Measurements from ENCODE around the gene MS4A10. TPM values are rescaled to one million over a fixed set of nuclear protein-coding genes. Genes with fewer than 3 reads are reported as not detected.

The MS4A10 gene
- total and polyA plus RNA-seq, 9 of the 15 experiments (the other 6 are each of a cell fraction or from before 2014, with no cell fraction given), result not detected

DNA sequence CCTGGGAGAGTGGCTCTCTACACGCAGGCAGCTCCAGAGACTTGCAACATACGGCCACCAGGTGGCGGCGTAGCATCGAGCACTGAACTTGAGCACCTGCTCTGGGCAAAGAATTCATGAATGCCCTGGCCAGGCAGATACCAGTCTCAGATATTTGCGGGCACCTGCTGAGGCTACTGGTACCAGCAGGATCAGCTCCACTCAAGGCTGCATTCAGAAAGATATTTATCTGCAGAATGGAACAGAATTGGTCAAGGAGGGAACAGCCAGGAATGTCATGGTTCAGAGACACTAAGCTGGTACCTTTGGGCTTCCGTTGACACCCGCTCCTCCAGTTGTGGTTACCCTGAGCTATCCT, 46.0 kb downstream of the MS4A10 start (continued):
- TF ChIP-seq HDGF (IDR thresholded peaks at IDR 0.05) (no peak), ETS2 (tag; IDR thresholded peaks at IDR 0.05; ENCODE audit: borderline replicate concordance, poor library complexity, severe bottlenecking) (no peak), ZFPM2 (CRISPR knock-in tag; IDR thresholded peaks at IDR 0.05) (no peak), KDM5B (IDR thresholded peaks at IDR 0.05; ENCODE audit: insufficient replicate concordance, low read depth, low read length) (no peak), PKNOX1 (IDR thresholded peaks at IDR 0.05) (no peak), RBM15 (IDR thresholded peaks at IDR 0.05; ENCODE audit: insufficient read depth, low read length) (no peak), ELK3 (CRISPR knock-in tag; IDR thresholded peaks at IDR 0.05) (no peak), CBX1 (IDR thresholded peaks at IDR 0.05; ENCODE audit: low read depth) (no peak), ZNF699 (CRISPR knock-in tag; IDR thresholded peaks at IDR 0.05; ENCODE audit: insufficient replicate concordance) (no peak), ZC3H8 (IDR thresholded peaks at IDR 0.05) (no peak), ZNF431 (CRISPR knock-in tag; IDR thresholded peaks at IDR 0.05) (no peak), ZFP91 (CRISPR knock-in tag; IDR thresholded peaks at IDR 0.05) (no peak), KLF6 (CRISPR knock-in tag; IDR thresholded peaks at IDR 0.05; ENCODE audit: borderline replicate concordance) (no peak), CREM (IDR thresholded peaks at IDR 0.05; ENCODE audit: low read depth) (0 out of 2 replicates have a peak, but pooled peaks have one; percentile 28), ZNF217 (CRISPR knock-in tag; IDR thresholded peaks at IDR 0.05) (no peak), TEAD1 (CRISPR knock-in tag; IDR thresholded peaks at IDR 0.05) (peak in 1 of 2 experiments; percentile 43; a peak in 1 of 4 replicates), HSF4 (CRISPR knock-in tag; IDR thresholded peaks at IDR 0.05; ENCODE audit: borderline replicate concordance) (no peak), ZNF830 (CRISPR knock-in tag; IDR thresholded peaks at IDR 0.05) (no peak)
- TF ChIP-seq, protein P1, sequence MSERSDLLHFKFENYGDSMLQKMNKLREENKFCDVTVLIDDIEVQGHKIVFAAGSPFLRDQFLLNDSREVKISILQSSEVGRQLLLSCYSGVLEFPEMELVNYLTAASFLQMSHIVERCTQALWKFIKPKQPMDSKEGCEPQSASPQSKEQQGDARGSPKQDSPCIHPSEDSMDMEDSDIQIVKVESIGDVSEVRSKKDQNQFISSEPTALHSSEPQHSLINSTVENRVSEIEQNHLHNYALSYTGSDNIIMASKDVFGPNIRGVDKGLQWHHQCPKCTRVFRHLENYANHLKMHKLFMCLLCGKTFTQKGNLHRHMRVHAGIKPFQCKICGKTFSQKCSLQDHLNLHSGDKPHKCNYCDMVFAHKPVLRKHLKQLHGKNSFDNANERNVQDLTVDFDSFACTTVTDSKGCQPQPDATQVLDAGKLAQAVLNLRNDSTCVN (CRISPR knock-in tag; IDR thresholded peaks at IDR 0.05), result no peak
- TF ChIP-seq, protein P2, sequence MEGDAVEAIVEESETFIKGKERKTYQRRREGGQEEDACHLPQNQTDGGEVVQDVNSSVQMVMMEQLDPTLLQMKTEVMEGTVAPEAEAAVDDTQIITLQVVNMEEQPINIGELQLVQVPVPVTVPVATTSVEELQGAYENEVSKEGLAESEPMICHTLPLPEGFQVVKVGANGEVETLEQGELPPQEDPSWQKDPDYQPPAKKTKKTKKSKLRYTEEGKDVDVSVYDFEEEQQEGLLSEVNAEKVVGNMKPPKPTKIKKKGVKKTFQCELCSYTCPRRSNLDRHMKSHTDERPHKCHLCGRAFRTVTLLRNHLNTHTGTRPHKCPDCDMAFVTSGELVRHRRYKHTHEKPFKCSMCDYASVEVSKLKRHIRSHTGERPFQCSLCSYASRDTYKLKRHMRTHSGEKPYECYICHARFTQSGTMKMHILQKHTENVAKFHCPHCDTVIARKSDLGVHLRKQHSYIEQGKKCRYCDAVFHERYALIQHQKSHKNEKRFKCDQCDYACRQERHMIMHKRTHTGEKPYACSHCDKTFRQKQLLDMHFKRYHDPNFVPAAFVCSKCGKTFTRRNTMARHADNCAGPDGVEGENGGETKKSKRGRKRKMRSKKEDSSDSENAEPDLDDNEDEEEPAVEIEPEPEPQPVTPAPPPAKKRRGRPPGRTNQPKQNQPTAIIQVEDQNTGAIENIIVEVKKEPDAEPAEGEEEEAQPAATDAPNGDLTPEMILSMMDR (IDR thresholded peaks at IDR 0.05 in 2 of 3, conservative IDR thresholded peaks at IDR 0.05 in 1 of 3; ENCODE audit: insufficient read depth in 2 of 3, low read depth in 1 of 3, low read length in 3 of 3), result peak; percentile 91 to 95 (median 94)
- TF ChIP-seq, protein P3, sequence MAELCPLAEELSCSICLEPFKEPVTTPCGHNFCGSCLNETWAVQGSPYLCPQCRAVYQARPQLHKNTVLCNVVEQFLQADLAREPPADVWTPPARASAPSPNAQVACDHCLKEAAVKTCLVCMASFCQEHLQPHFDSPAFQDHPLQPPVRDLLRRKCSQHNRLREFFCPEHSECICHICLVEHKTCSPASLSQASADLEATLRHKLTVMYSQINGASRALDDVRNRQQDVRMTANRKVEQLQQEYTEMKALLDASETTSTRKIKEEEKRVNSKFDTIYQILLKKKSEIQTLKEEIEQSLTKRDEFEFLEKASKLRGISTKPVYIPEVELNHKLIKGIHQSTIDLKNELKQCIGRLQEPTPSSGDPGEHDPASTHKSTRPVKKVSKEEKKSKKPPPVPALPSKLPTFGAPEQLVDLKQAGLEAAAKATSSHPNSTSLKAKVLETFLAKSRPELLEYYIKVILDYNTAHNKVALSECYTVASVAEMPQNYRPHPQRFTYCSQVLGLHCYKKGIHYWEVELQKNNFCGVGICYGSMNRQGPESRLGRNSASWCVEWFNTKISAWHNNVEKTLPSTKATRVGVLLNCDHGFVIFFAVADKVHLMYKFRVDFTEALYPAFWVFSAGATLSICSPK (IDR thresholded peaks at IDR 0.05; ENCODE audit: borderline replicate concordance), result no peak
